CD4-positive, alpha-beta T cell treated with Interleukin-17A for 4 hours (primary cell): ENCODE data around the gene GPD1L.
A peak's percentile ranks its signal among the peaks of the same experiment; 100 is the strongest.
"Not testable (repeated sequence)": the region's sequence is repeated elsewhere in the genome, so short reads cannot be mapped to it uniquely, and the experiment has no call there.

ENCODE experiments used
- DNase-seq: peaks from one replicate; pipeline ENCODE4 v3.0.0-alpha.2; 2020; ENCODE audit warnings: mixed read lengths

Gene GPD1L

DNA sequence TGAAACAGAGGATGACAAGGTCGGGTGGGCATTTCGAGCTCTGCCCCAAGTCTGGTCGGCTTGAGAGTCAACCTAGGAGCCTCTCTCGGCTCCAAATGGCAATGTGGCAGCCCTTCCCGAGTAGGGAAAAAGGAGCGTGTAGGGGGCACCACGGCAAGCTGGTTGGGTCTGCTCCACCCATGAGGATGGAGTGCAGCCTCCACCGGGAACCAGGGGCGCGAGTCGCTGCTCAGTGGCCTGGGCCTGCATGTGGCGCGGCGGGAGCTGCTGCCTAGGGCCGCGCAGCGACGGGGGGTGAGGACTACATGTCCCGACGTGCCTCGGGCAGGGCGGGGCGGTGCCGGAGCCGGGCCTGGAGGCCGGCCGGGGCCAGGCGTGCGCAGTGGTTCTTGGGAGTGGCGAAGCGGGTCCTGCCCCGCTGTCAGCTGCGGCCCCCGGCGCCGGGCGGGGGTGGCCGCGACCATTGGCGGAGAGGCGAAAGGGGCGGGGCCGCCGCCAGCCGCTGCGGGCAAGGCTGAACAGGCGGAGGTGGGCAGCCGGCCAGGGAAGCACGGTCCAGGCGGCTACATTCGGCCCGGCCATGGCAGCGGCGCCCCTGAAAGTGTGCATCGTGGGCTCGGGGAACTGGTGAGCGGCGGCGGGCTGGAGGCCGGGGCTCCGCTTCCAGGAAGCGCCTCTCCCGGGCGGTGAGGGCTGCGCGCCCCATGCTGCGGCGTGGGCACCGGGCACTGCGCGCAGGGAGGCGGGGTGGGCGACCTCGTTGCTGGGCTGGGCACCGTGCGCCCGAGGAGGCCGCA lies at the start of gene GPD1L:
Gene GPD1L, plus strand, starts transcription at position 489 of the 797 bp plus-strand sequence. Its CDS starts 92 bp downstream, at position 581.
- DNase-seq: peak; percentile 94

DNA sequence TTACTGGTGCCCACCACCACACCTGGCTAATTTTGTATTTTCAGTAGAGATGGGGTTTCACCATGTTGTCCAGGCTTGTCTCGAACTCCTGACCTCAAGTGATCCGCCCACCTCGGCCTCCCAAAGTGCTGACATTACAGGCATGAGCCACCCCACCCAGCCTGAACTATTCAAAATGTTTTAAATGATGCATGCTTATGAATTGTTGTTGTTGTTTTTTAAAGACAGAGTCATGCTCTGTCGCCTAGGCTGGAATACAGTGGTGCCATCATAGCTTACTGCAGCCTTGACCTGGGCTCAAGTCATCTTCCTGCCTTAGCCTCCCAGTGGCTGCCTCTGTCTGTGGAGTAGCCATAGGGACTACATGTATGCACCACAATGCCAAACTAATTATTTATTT lies 48.0 kb upstream of the GPD1L start:
- DNase-seq: not testable (repeated sequence)

DNA sequence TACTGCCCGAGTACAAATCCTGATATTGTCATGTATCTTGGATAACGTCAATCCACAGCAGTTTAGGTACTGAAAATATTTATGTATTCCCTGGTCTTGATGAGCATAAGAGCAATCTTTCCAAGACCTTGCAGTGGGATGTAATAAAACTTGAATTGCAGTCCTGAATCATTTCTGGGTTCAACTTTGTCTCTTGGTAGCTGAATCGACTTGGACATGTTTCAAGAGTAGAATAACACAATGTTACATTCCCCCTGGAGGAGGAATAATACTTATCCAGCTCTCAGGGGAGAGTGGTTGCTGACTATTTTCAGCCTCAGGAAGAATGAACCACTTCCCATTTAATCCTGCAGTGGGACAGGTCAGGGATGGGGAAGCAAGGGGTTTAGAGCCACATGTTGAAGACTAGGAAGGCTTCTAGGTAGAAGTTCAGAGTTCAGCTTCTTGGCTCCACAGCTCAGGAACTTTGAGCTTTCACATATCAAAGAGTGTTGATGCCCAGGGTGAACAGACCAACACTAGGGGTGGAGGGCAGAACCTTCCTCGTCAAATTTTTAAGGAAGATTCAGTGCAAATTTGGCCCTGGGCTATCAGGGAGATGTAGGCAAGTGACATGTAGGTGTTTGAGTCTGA lies 43.4 kb upstream of the GPD1L start:
- DNase-seq: no peak

DNA sequence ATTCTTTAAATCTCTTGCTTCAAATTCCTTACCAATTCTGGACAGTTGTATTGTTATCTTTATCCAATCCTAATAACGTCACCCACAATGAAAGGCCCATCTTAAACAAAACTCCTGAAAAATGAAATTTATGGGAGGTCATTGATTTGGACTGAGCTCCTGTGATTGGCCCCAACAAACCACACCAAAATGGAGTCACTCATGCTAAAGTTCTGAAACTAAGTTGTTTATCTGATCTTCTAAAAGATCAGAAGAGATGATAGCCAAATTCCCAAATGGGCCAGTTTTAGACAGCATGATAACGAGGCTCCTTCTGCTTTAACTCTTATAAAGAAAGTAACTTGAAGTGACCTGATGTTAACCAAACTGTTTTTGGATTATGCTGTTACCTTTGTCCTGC lies 39.7 kb upstream of the GPD1L start:
- DNase-seq: no peak

DNA sequence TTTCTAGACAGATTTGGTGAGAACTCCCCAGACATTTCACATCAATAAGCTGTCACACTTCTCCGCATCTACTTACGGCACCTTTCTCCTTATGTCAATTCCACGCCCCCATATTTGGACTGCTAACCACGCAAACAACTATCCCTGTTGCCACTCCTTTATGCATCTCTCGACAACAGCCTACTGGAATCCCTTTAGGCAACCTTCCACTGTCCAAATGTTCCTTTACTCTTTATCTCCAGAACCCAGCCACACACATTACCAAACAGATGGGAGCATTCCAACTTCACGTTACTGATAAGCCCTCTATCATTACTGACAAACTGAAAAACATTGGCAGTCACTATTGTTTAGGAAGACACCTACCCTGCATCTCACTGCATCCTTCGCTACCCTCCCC lies 32.2 kb upstream of the GPD1L start:
- DNase-seq: not testable (repeated sequence)

DNA sequence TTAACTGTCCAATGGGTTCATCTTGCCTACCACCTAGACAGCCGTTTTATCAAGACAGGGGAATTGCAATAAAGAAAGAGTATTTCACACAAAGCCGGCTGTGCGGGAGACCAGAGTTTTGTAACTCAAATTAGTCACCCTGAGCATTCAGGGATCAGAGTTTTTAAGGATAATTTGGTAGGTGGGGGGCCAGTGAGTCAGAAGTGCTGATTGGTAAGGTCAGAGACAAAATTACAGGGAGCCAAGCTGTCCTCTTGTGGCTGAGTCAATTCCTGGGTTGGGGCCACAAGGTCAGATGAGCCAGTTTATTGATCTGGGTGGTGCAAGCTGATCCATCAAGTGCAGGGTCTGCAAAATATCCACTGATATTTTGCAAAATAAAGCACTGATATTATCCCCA lies 29.9 kb upstream of the GPD1L start:
- DNase-seq: no peak

DNA sequence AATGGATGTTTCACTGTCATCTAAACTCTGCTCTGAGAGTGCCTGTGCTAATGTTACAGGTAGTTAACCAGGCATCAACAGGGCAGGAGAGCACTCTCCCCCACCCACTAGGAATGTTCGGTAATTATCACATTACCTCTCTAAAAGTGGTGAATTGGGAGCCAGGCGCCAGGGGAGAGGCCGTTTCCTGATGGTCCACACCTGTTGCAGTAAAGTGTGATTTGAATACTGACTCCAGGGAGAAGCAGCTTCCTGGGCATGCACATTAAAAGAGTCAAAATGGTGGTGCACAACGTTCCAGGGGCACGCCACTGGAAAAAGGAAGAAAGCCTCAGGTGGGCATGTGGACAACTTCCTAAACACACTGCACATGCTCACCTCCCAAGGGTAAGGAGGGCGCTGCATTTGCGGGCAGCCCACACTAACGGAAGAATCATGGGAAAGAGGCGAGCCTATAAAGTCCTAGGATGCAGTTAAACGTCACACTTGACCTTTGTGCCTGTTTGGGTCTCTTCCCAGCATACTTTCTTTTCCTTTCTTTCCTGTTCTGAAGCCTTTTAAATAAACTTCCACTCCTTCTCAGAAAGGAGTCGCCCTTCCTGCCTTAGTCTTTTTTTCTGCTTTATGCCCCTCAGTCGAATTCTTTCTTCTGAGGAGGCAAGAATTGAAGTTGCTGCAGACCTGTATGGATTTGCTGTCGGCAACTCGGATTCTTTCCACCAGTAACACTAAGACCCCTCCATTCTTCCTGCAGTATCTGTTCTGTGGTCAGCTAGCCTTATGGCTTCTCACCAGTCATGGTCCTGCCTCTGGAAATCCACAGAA lies 28.9 kb upstream of the GPD1L start:
- DNase-seq: no peak

DNA sequence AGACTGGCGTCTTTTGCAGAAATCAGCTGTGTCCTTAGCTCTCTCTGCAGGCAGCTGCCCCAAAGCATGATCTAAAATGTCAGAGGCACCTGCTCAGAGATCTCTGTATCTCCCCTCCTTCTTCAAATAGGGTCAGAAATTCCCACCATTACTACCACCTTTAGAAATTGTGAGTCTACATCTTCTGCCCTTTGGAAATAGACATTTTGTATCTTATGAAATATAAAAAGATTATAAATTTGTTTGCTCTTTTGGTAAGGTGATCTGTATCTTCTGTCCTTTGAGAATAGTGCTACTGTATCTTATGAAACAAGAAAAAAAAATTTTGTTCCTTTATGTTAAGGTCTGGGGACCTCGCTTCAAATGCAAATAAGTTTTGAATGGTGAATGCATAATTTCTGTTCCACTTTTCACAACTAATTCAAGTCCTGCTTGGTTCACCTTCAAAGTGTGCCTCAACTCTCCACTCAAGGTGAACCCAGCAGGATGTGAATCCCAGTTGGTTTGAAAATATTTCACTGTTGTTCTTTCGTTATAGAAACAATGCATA lies 28.3 kb upstream of the GPD1L start:
- no peak for DNase-seq

DNA sequence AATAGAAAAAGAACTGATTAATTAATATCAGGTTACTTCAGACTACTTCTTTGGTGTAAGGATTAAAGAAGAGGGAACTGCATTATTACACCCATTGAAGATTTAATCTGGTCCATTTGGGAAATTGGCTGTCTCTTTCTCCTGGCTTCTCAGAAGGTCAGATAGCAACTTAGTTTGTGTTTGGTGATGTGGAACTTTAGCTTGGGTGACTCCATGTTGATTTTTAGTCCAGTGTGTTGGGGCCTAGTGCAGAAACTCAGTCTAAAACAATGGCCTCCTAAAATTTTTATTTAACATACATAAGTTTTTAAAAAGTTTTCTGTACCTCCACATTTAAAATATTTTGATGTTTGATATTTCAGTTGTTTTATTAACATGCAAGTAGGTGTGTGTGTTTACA lies 27.6 kb upstream of the GPD1L start:
- DNase-seq: no peak

DNA sequence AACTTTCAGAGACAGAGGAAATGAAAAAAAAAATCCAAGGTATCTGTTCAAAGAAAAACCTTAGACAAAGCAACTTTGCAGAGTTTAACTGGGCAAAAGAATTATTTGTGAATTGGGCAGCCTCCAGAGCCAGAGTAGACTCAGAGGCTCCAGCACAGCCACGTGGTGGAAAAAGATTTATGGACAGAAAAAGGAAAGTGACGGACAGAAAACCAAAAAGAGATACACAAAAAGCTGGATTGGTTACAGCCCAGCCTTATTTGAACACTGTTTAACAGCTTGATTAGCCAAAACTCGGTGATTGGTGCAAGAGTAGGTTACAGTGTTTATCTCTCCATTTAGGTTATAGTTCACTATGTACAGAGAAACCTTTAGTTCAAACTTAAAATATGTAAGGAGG lies 23.7 kb upstream of the GPD1L start:
- no peak for DNase-seq

DNA sequence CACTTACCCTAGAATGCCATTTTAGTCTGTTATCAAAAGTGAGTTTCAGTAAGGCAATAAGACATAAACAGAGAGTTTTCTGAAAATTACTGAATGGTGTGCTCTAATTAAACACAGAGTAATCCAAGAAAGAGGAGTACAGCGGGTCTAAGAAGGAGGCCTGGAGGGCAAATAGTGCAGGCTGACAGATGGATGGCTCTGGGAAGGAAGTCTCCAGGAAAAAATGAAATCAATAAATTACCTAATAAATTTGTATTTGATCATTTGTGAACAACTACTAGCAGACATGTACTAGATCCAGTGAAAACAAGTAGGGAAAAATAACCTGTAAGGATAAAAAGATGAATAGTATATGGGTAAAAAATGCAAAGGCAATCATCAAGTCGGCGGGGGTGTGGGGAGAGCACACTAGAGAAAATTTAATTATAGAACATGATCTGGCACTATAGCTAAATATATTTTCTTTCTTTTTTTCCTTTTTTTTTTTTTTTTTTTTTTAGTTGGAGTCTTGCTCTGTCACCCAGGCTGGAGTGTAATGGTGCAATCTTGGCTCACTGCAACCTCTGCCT lies 22.6 kb upstream of the GPD1L start:
- DNase-seq: no peak

DNA sequence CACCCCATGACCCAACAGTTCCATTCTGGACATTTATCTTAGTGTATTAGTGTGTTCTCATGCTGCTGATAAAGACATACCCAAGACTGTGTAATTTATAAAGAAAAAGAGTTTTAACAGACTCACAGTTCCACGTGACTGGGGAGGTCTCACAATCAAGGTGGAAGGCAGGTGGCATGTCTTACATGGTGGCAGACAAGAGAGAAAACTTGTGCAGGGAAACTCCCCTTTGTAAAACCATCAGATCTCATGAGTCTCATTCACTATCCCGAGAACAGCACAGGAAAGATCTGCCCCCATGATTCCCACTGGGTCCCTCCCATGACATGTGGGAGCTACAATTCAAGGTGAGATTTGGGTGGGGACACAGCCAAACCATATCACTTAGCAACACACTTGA lies 21.6 kb upstream of the GPD1L start:
- DNase-seq: no peak

DNA sequence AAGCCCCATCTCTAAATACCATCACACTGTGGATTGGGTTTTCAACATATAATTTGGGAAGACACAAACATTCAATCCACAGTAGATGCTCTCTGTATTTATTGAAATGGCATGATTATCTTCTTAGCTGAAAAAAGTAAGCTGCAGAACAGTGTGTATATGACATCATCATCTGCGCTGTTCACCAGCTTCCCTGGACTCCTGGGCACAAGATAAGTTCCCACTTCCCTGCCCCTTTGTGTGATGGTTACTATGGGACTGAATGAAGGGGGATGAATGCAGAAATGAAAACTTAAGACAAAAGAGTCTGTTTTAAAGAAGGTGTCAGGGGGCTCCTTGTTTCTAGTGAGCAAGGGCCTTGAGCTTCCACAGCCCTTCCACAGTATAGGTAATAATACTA lies 20.0 kb upstream of the GPD1L start:
- DNase-seq: no peak

DNA sequence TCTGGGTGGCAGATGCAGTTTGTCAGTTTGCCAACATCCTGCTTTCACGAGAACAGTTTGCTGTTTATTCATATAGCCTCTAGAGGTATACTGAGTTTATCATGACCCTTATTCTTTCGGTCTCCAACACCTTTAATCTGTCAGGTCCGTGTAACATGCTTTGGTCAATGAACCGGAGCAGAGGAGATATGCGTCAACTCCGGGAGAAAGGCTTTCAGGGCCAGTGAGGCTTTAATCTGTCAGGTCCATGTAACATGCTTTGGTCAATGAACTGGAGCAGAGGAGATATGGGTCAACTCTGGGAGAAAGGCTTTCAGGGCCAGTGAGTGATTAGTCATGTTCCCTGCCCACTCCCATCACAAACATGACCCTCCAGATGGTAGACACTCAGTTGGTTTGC lies 16.9 kb upstream of the GPD1L start:
- no peak for DNase-seq

DNA sequence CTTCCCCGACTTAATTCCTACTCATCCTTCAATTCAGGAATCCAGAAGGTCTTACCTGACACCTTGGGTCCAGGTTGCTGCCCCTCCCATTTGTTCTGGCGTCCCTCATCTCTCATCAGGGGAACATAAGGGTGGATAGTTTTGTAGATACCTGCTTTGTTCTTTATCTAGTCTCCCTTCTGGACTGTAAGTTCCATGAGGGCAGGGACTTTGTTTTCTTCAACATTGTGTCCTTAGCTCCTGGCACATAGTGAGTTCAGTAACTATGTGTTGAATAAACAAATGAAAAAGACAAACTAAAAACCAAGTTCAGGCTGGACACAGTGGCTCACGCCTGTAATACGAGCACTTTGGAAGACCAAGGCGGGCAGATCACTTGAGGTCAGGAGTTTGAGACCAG lies 13.2 kb upstream of the GPD1L start:
- no peak for DNase-seq

DNA sequence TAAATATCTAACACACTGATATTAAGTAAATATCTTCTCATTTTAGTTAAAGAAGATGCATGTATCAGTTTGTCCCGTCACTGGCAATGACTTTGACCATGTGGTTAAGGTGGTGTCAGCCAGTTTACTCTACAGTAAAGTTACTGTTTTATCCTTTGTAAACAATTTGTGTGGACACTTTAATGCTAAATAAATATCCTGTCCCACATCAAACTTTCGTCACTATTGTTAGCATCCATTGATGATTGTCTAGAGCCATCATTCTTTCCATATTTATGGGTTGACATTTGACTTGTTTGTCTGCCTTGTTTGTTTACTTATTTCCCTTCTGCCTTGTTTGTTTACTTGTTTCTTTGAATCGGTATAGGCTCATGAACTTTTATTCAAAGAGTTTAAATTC lies 11.0 kb upstream of the GPD1L start:
- no peak for DNase-seq

DNA sequence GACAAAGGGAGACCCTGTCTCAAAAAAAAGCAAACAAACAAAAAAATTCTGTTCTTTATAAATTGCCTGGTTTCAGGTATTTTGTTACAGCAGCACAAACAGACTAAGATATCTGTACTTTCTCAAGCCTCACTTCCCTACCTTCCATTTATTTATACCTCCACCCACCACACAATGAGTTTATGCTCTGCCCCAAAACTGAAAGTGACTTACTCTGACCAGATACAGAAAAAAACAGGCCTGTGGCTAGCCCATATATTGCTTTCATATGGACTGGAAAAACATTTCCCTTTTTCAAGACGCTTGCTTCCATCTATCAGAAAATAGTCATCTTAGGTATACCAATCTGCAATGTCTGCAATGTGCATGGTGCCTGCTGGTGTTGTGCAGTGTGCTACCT lies 8.7 kb upstream of the GPD1L start:
- DNase-seq: no peak

DNA sequence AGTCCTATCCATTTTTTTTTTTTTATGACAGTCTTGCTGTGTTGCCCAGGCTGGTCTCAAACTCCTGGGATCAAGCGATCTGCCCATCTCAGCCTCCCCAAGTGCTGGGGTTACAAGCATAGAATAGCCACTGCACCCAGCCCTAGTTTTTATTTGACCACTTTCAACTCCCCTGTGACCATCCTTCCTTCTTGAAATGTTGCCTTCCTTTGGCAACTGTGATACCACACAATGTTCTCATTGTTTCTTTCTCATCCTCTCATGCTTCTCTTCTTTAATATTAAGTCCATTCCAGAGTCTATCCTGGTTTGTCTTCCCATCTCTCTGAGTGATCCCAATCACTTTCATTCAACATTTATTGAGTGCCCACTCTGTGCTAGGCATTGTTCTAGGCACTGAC lies 7.9 kb upstream of the GPD1L start:
- DNase-seq: no peak

DNA sequence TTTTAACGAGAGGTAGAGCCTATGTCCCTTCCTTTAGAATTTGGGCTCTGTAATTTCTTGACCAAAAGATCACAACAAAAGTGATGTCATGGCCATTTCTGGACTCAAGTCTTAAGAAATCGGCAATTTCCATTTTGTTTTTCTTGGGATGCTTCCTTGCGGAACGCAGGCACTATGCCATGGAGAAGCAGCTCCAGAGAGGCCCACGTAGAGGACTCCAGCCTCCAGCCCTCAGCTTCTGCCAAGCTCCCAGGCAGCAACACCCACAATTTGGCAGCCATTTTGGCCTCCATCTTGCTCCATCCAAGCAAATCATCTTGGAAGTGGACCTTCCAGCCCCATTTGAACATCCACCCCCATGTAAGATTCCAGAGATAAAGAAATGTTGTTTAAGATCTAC lies 6.0 kb upstream of the GPD1L start:
- DNase-seq: no peak

DNA sequence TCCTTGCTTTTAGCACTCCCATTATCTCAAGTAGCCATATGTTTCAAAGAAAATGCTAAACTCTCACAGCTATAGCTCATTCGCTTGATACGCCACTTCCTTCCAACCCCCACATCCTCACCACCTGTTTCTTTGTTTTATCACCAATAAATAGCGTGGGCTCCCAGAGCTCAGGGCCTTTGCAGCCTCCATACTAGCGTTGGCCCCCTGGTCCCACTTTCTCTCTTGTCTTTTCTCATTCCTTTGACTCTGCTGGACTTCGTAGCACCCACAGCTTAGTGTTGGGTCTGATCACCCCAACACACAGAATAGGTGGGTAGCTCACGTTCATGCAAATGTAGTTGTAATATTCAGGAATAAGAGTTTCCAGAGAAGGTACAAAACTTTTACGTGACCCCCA lies 4.1 kb upstream of the GPD1L start:
- DNase-seq: no peak

DNA sequence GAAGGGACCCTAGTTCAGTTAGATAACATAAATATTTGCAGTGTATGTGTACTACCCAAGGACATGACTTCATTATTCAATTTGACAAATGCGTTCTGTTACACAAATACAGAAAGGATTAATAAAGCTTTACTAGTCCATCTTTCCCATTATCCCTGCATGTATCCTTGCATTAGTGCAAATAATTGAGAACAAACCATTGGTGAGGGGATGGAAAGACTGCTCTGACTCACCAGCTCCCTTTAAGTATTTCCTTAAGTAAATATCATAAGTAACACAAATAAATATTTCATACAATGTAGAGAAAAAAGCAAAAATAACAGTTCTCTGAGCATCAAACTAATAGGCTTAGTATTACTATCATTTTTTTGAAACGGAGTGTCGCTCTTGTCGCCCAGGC lies 1.9 kb upstream of the GPD1L start:
- DNase-seq: no peak

DNA sequence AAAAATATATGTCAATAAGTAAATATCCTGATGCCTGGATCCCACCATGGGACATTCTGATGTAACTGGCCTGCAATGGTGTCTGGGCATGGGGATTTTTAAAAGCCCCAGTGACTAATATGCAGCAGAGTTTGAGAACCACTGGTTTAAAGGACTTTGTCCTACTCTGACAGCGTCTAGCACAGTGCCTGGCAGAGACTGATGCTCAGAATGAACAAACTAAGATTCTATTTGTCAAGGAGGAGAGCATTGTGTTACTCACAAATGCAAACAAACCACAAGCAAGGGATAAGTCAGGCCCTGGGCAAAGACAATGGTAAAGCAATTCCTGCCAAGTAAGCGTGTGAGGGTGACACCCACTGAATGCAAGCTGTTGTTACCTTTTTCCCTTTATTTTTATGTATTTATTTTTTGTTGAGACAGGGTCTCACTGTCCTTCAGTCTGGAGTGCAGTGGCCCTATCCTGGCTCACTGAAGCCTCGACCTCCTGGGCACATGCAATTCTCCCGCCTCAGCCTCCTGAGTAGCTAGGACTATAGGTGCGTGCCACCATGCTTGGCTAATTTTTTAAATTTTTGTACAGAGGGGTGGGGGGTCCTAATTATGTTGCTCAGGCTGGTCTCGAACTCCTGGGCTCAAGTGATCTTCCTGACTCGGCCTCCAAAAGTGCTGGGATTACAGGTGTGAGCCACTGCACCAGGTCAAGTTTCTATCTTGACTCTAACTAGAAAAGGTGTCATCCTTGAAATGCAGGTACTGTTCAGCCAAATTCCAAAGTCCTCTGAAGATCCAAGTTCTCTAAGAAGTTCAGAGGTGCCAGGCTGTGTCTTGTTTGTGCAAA lies 909 bp upstream of the GPD1L start:
- no peak for DNase-seq
